Stomach (tissue), 9 donors: ENCODE measurements around the gene ELP4. TPM values are rescaled to one million over a fixed set of nuclear protein-coding genes. Genes with fewer than 3 reads are reported as not detected.

Experiments
- DNase-seq, 2 donors: peaks; one replicate each; pipeline versions ENCODE4 v3.0.0 to v3.0.0-alpha.2; 2013 to 2019
- H3K27ac ChIP-seq, 5 donors: fragments of 200-600 bp in 4 of 5; sonication (generic) in 4 of 5; one replicate each; pipeline ENCODE4 v1.5.1; 2013 to 2019; ENCODE audit warnings: mild to moderate bottlenecking in 1 of 5, moderate library complexity in 1 of 5
- H3K27me3 ChIP-seq, 3 donors: fragments of 200-600 bp; sonication (generic); one replicate each; pipeline ENCODE4 v1.5.1; 2017 to 2019; ENCODE audit warnings: mixed run types in 1 of 3
- H3K36me3 ChIP-seq, 4 donors: fragments of 200-600 bp; sonication (generic); 1 replicate in 3 of 4; 2 replicates in 1 of 4; pipeline ENCODE4 v1.5.1; 2016 to 2019
- H3K4me1 ChIP-seq, 4 donors: fragments of 200-600 bp; sonication (generic); one replicate each; pipeline ENCODE4 v1.5.1; 2016 to 2019
- H3K4me3 ChIP-seq, 4 donors: fragments of 200-600 bp; sonication (generic) in 3 of 4; one replicate each; pipeline ENCODE4 v1.5.1; 2016 to 2019; ENCODE audit warnings: mild to moderate bottlenecking in 1 of 4
- H3K9me3 ChIP-seq, 4 donors: fragments of 200-600 bp; sonication (generic); one replicate each; pipeline ENCODE4 v1.5.1; 2016 to 2019
- CTCF ChIP-seq, 7 experiments: fragments of 450-650 bp in 4 of 7; fragments of 200-600 bp in 3 of 7; sonication (generic) in 3 of 7; IDR thresholded peaks; one replicate each; pipeline ENCODE4 v1.5.1; 2016 to 2019; ENCODE audit warnings: antibody characterized with exemption in 7 of 7, control low read depth in 2 of 7, mild to moderate bottlenecking in 1 of 7
- EP300 ChIP-seq: sonication (generic); formaldehyde crosslinking; IDR thresholded peaks from one replicate; pipeline ENCODE4 v1.6.1; 2017; ENCODE audit warnings: antibody characterized with exemption
- POLR2A ChIP-seq, 4 donors: fragments of 450-650 bp; IDR thresholded peaks; one replicate each; pipeline ENCODE4 v1.6.1; 2016; ENCODE audit warnings: antibody characterized with exemption in 4 of 4, control low read depth in 2 of 4, mild to moderate bottlenecking in 1 of 4, moderate library complexity in 1 of 4
- POLR2AphosphoS5 ChIP-seq, 3 donors: sonication (generic); formaldehyde crosslinking; IDR thresholded peaks; one replicate each; pipeline ENCODE4 v1.6.1; 2016; ENCODE audit warnings: antibody characterized with exemption in 3 of 3
- WGBS, 5 donors: extraction: QIAGEN DNeasy Blood & Tissue Kit in 3 of 5; methylation state at CpG; one replicate each; pipeline versions ENCODE4 v1.1.5 to v1.1.7; 2013 to 2018; 5-methylcytosine and 5-hydroxymethylcytosine counted together
- intact Hi-C: fragments of 100-400 bp; cut with DNase I; formaldehyde crosslinking; loops from one replicate; pipeline ENCODE4 v1.15.1; 2023; ENCODE audit warnings: low total_unique reads
- polyA plus RNA-seq, 3 donors: library from polyadenylated mRNA; stranded (reverse); fragments of 200-250 nt; gene quantifications; one replicate each; pipeline ENCODE4 v1.2.3, GENCODE V29; 2013
- total RNA-seq, 5 donors: library from RNA; depleted of rRNA; stranded (reverse); fragments of >200 nt; gene quantifications; one replicate each; pipeline versions ENCODE4 v1.1.0 to v1.2.3, GENCODE V29; 2014 to 2016
- donor health status: healthy with polysubstance abuse.
- donor health status: Bipolar disorder and iron deficiency.
- donor health status: healthy.

Gene ELP4
- total and polyA plus RNA-seq, 8 donors, result 8.3 to 70.0 (median 20.9) TPM

GRCh38 chr11:31699066-31699465 is 189.5 kb downstream of the ELP4 start:
- Histone ChIP-seq H3K4me1 (no peaks in the 10 kb centered on the region), H3K4me3 (no peak overlapping the region), H3K36me3 (no peaks in the 10 kb centered on the region), H3K27ac (no peak overlapping the region), H3K27me3 (no peaks in the 10 kb centered on the region), H3K9me3 (no peaks in the 10 kb centered on the region)
- TF ChIP-seq EP300 (no peak), CTCF (IDR thresholded peaks at IDR 0.05) (no peak), POLR2A (IDR thresholded peaks at IDR 0.05) (no peak), POLR2AphosphoS5 (IDR thresholded peaks at IDR 0.05) (no peak)
- WGBS, 5 donors, result 90 to 100% (median 97%) methylated on average over 1 of the region's 1 CpG
- intact Hi-C loops, result no loop called here
- DNase-seq, result no peak

GRCh38 chr11:31702966-31703365 is 193.4 kb downstream of the ELP4 start:
- Histone ChIP-seq H3K27ac (no peak overlapping the region), H3K27me3 (no peaks in the 10 kb centered on the region), H3K4me1 (no peaks in the 10 kb centered on the region), H3K4me3 (no peak overlapping the region), H3K36me3 (no peaks in the 10 kb centered on the region), H3K9me3 (no peaks in the 10 kb centered on the region)
- peak in 1 of 2 donors; percentile 14 for DNase-seq
- 53 to 80% (median 61%) methylated on average over 1 of the region's 1 CpG for WGBS, 5 donors
- TF ChIP-seq CTCF (IDR thresholded peaks at IDR 0.05) (no peak), POLR2AphosphoS5 (IDR thresholded peaks at IDR 0.05) (no peak), POLR2A (IDR thresholded peaks at IDR 0.05) (no peak), EP300 (no peak)
- intact Hi-C loops, result no loop called here

- TF ChIP-seq POLR2AphosphoS5 (IDR thresholded peaks at IDR 0.05) (no peak), POLR2A (IDR thresholded peaks at IDR 0.05) (no peak), EP300 (no peak), CTCF (IDR thresholded peaks at IDR 0.05) (no peak)
- Histone ChIP-seq H3K27me3 (no peaks in the 10 kb centered on the region), H3K9me3 (no peaks in the 10 kb centered on the region), H3K4me3 (no peak overlapping the region), H3K27ac (no peak overlapping the region), H3K4me1 (no peaks in the 10 kb centered on the region), H3K36me3 (no peaks in the 10 kb centered on the region)
- intact Hi-C loops, result no loop called here
- WGBS, 5 donors, result 87 to 100% (median 94%) methylated on average over 1 of the region's 1 CpG
- DNase-seq, result no peak
Measured at GRCh38 chr11:31706357-31706756, 196.8 kb downstream of the ELP4 start.

GRCh38 chr11:31711137-31711536 is 201.6 kb downstream of the ELP4 start:
- Histone ChIP-seq H3K4me3 (no peak overlapping the region), H3K9me3 (no peaks in the 10 kb centered on the region), H3K27me3 (no peaks in the 10 kb centered on the region), H3K36me3 (no peaks in the 10 kb centered on the region), H3K27ac (no peak overlapping the region), H3K4me1 (no peaks in the 10 kb centered on the region)
- WGBS, 5 donors, result 54 to 64% (median 61%) methylated on average over 2 of the region's 2 CpGs
- intact Hi-C loops, result no loop called here
- DNase-seq, result no peak
- TF ChIP-seq POLR2A (IDR thresholded peaks at IDR 0.05) (no peak), EP300 (no peak), CTCF (IDR thresholded peaks at IDR 0.05) (no peak), POLR2AphosphoS5 (IDR thresholded peaks at IDR 0.05) (no peak)
